Activated CD4-positive, alpha-beta T cell treated with anti-CD3 and anti-CD28 coated beads, Interleukin-2, amount 50 U/mL, for 16 hours (primary cell): ENCODE measurements around the gene SCN5A.
"Not testable (repeated sequence)": the region's sequence is repeated elsewhere in the genome, so short reads cannot be mapped to it uniquely, and the experiment has no call there.

Experiments
- DNase-seq: peaks from one replicate; pipeline ENCODE4 v3.0.0-alpha.2; 2020

The SCN5A gene

GRCh38 chr3:38576526-38577370 is 72.7 kb downstream of the SCN5A start:
- DNase-seq, result no peak

- no peak for DNase-seq
These were observed 73.4 kb downstream of the SCN5A start for GRCh38 chr3:38576131-38576525.

GRCh38 chr3:38575279-38575843 is 74.1 kb downstream of the SCN5A start:
- DNase-seq, result no peak

- DNase-seq, result no peak
These were observed 74.8 kb downstream of the SCN5A start for GRCh38 chr3:38574411-38575278.

DNA sequence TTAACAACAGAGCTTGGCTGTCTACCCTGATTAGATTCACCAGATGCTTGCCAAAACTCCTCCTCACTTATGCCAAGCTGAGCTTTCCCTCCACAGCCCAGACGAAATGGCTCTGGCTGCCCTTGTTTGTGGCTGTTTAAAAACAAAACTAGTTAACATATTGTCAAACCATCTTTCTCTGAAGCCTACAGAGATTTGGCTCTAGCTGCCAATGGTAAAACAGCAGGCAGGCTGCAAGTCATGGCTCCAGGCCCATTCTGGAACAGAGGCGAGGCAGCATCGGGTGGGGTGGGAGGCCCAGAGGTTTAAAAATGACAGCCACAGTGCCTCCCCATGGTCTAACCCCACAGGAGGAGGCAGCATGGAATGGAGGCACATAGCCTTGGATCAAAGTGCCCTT is 75.9 kb downstream of the SCN5A start:
- DNase-seq, result no peak

GRCh38 chr3:38573111-38573510 is 76.4 kb downstream of the SCN5A start:
- DNase-seq, result no peak

- no peak for DNase-seq
These were observed 82.0 kb downstream of the SCN5A start for GRCh38 chr3:38567498-38567897.

GRCh38 chr3:38566794-38567193 is 82.7 kb downstream of the SCN5A start:
- DNase-seq, result not testable (repeated sequence)

- DNase-seq, result no peak
These were observed 83.3 kb downstream of the SCN5A start for GRCh38 chr3:38566215-38566528.

DNA sequence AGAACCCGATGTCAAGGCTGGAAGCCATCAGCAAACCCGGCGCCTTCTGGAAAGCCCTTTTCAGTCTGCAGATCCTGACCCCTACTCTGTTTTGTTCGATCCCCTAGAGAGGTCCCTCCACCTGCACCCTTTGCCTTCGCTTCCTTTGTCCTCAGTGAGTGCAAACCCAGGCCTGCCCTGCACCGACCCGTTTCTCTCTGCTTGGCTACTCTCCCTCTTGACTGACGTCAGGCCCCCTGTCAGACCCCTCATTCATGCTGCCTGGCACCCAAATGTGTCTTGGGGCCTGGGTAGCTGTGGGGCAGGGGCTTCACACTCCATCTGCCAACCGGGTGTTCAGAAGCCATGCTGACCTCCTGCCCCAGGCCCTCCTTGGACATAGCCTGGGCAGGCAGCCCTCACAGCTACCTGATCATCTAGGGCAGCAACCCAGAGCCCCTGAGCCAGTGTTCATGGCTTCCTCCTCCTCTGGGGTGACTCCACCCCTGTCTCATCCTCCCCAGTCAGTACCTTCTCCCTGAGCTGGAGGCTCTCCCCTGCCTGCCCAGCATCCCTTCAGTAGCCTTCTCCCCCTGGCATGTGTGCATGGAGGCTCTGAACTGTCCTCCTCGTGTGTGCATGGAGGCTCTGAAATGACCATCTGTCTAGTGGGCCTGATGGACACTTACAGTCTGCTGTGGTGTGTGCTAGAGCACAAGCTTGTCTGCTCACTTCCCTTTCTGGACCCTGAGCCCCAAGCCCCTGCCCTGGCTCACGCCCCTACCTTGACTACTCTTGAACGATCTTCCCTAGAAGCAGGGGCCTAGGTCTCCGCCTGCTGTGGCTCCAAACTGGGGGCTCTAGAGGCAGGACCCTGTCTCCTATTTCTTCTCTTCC is 83.9 kb downstream of the SCN5A start:
- DNase-seq, result no peak

- DNase-seq, result no peak
These were observed 84.7 kb downstream of the SCN5A start for GRCh38 chr3:38564631-38565338.

DNA sequence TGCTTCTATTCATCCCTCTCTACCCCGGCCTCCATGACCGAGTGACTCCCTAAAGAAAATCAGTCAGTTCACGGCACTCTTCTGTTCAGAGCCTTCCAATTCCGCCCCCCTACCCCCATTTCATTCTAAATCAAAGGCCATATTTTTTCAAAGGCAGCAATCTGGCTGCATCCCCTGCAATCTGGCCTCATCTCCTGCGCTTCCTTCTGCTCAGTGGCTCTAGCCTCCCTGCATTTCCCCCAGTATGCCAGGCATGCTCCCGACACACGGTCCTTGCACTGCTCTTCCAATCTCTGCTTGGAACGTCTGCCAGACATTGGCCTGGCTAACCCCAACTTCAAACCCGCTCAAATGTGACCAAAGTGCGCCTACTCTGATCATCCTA is 85.6 kb downstream of the SCN5A start:
- DNase-seq, result no peak

DNA sequence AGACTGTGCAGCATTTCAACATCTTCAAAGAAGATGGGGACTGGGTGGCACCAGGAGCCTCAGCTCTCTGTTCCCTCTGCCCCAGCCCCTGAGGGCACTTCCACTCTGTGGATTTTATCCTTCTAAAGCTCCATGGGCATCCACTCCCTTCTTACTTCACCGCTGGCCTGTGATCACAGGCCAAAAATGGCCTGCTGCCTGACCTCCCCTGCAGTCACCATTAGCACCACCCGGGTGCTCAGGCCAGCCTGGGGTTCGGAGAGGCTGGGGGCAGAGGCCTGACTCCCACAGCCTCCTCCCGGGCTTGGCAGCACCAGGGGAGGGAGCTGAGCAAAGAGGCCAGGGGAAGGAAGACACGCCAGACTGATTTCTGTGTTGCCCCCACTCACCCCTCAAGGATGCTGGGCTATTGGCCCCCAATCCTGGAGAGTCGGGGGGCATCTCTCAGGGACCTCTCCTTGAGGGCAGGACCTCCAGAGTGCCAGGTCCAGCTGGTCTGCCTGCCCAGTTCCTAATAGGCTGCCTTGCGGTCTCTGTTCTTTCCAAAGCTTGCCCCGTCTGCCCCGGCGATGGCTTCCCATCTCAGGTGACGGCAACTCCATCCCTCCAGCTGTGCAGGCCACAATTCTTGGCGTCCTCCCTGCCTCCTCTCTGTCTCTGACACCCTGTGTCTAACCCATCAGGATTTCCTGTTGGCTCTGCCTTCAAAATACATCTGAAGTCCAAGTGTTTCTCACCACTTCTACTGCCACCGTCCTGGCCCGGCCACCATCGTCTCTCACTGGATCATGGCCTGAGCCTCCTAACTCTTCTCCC is 86.2 kb downstream of the SCN5A start:
- DNase-seq, result no peak

- no peak for DNase-seq
These were observed 87.0 kb downstream of the SCN5A start for GRCh38 chr3:38562467-38562925.

DNA sequence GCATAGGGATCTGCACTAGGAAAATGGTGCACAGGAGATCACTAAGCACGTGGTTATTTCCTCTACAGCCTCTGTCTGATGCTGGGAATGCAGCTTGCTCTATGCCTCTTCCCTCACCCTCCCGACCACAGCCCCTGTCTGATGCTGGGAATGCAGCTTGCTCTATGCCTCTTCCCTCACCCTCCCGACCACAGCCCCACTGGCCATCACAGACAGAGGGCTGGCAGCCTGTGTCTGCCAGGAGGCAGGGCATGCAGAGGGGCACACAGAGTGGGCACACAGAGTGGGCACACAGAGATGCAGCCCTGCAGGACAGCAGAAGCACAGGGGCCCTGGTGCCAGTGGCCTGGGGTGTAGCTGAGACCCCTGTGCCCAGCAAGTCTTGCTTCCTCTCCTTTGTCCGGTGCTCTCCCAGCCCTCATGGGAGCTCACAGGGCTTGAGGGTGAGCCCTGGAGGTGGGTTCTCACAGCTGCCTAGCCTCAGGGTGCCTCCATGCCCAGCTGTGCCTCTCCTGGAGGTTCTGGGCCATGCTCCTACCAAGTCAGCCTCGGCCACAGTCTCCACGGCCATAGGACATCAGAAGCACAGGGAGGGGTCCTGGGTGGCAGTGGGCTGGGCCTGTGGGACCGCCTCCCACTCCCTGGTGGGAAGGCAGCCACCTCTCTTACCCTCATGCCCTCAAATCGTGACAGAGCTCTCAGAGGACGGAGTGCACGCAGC is 87.6 kb downstream of the SCN5A start:
- no peak for DNase-seq

GRCh38 chr3:38560996-38561717 is 88.3 kb downstream of the SCN5A start:
- no peak for DNase-seq

- DNase-seq, result no peak
These were observed 89.2 kb downstream of the SCN5A start for GRCh38 chr3:38560284-38560683.

GRCh38 chr3:38558864-38559263 is 90.6 kb downstream of the SCN5A start:
- DNase-seq, result no peak

DNA sequence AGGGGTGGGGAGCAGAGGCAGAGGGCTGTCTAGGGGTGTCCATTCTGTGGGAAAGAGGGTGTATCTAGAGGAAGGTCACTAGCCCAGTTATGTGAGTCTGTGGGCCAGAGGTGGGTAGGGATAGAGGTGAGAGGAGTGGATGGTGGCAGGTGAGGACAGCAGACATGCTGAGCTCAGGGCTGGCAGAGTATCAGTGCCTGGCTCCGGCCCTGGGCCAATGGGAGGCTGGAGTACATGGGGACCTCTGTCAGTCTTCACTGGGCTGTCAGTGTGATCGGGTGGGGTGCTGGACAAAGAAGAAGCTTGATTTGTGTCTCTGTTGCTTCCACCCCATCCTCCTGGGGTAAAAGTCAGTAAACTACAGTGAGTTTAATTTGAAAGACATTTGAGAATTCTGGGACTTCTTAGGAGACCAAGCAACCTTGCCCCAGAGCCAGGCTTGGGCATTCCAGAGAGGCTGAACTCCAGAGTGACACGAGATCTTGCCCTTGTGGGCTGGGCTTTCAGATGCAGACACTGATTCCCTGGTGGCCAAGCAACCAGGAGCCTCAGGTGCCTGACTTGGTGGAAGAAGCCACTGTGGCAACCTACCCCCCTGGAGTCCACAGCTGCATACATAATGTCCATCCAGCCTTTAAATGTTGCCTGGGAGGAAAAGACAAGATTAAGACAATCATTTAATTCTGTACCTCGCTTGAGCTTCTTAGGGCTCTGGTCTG is 92.7 kb downstream of the SCN5A start:
- DNase-seq, result no peak
